Endodermal cell (in vitro differentiated cells): ENCODE results near the gene B4GALNT3. TPM values are rescaled to one million over a fixed set of nuclear protein-coding genes. Genes with fewer than 3 reads are reported as not detected.

ENCODE experiments used
- DNase-seq: peaks from one replicate; pipeline ENCODE4 v3.0.0-alpha.2; 2017
- H3K27ac ChIP-seq: 2 replicates; pipeline ENCODE4 v1.5.1; 2013; ENCODE audit warnings: mild to moderate bottlenecking, low read depth, low read length, moderate library complexity
- H3K27me3 ChIP-seq: 2 replicates; pipeline ENCODE4 v1.6.1; 2013; ENCODE audit warnings: mild to moderate bottlenecking, low read length, moderate library complexity; ENCODE audit not compliant: insufficient read depth, control insufficient read depth, poor library complexity, severe bottlenecking
- H3K36me3 ChIP-seq: 2 replicates; pipeline ENCODE4 v1.7.0; 2013; ENCODE audit warnings: mild to moderate bottlenecking, low read length, moderate library complexity; ENCODE audit not compliant: control insufficient read depth, insufficient read depth
- H3K4me1 ChIP-seq: one replicate; pipeline ENCODE4 v1.7.0; 2013; ENCODE audit warnings: low read length; ENCODE audit not compliant: control insufficient read depth, insufficient read depth
- H3K4me3 ChIP-seq: 2 replicates; pipeline ENCODE4 v1.5.1; 2013; ENCODE audit warnings: mild to moderate bottlenecking, low read length, moderate library complexity
- H3K9ac ChIP-seq: 2 replicates; pipeline ENCODE4 v1.6.1; 2013; ENCODE audit warnings: mild to moderate bottlenecking, low read length, moderate library complexity; ENCODE audit not compliant: poor library complexity, severe bottlenecking; ENCODE audit errors: extremely low read depth
- H3K9me3 ChIP-seq: 2 replicates; pipeline ENCODE4 v1.6.1; 2013; ENCODE audit warnings: mild to moderate bottlenecking, low read length, moderate library complexity; ENCODE audit not compliant: control insufficient read depth
- H3K27ac Mint-ChIP-seq: 2 replicates; pipeline ENCODE4 v1.8.0; 2020; ENCODE audit warnings: mixed read lengths
- H3K27me3 Mint-ChIP-seq: 2 replicates; pipeline ENCODE4 v1.8.0; 2021; ENCODE audit warnings: mild to moderate bottlenecking, mixed read lengths; ENCODE audit not compliant: insufficient read depth
- H3K36me3 Mint-ChIP-seq: 2 replicates; pipeline ENCODE4 v1.8.0; 2020; ENCODE audit warnings: low read depth, mixed read lengths
- H3K4me1 Mint-ChIP-seq: 2 replicates; pipeline ENCODE4 v1.8.0; 2020; ENCODE audit warnings: mixed read lengths
- H3K4me3 Mint-ChIP-seq: 2 replicates; pipeline ENCODE4 v1.8.0; 2020; ENCODE audit warnings: mild to moderate bottlenecking, moderate library complexity, mixed read lengths
- H3K9me3 Mint-ChIP-seq: 2 replicates; pipeline ENCODE4 v1.8.0; 2020; ENCODE audit warnings: mild to moderate bottlenecking, mixed read lengths
- CTCF ChIP-seq: fragments of 200-600 bp; sonication (generic); conservative IDR thresholded peaks from 2 replicates; pipeline ENCODE4 v1.5.0; 2021; ENCODE audit warnings: antibody characterized with exemption, mild to moderate bottlenecking
- WGBS, 2 experiments: methylation state at CpG; one replicate each; pipeline versions ENCODE4 v1.1.5 to v1.1.7; 2013; ENCODE audit warnings: missing lambda C conversion rate in 2 of 2, mixed read lengths in 1 of 2; ENCODE audit not compliant: insufficient coverage in 1 of 2, insufficient read length in 1 of 2; 5-methylcytosine and 5-hydroxymethylcytosine counted together
- total RNA-seq, 2 donors: library from RNA; stranded (reverse); fragmentation: NEBNext Ultra II Directional in 1 of 2; extraction: Animal tissue kit (Norgen Biotek cat#: 25700) in 1 of 2; gene quantifications; 2 replicates in 1 of 2; 3 replicates in 1 of 2; pipeline ENCODE4 v1.2.1, GENCODE V29; 2021

B4GALNT3 gene
- total RNA-seq, 2 donors from 2014 or later: 61.5 to 155 TPM

GRCh38 chr12:454833-455232 is 4.9 kb upstream of the B4GALNT3 start:
- H3K9ac ChIP-seq: no peak overlapping the region
- peaks cover 28% of the 10 kb centered on the region for H3K4me1 Mint-ChIP-seq
- H3K4me3 ChIP-seq: no peak overlapping the region
- peaks cover 2% of the 10 kb centered on the region for H3K36me3 Mint-ChIP-seq
- H3K27ac Mint-ChIP-seq: no peak overlapping the region
- no peaks in the 10 kb centered on the region for H3K36me3 ChIP-seq
- H3K9me3 ChIP-seq: peaks cover 8% of the 10 kb centered on the region
- 82% methylated on average over 1 of the region's 1 CpG; no CpG with 5 or more reads in 1 of the 2 experiments for WGBS, 2 experiments
- peaks cover 24% of the 10 kb centered on the region for H3K9me3 Mint-ChIP-seq
- peaks cover 13% of the 10 kb centered on the region for H3K27me3 ChIP-seq
- no peak overlapping the region for H3K27ac ChIP-seq
- peaks cover 32% of the 10 kb centered on the region for H3K27me3 Mint-ChIP-seq
- H3K4me3 Mint-ChIP-seq: no peak overlapping the region
- peaks cover 6% of the 10 kb centered on the region for H3K4me1 ChIP-seq
- no peak for TF ChIP-seq CTCF
- no peak for DNase-seq

- H3K36me3 Mint-ChIP-seq: peaks cover 2% of the 10 kb centered on the region
- no peaks in the 10 kb centered on the region for H3K36me3 ChIP-seq
- no peak for TF ChIP-seq CTCF
- peaks cover 6% of the 10 kb centered on the region for H3K4me1 ChIP-seq
- peaks cover 8% of the 10 kb centered on the region for H3K9me3 ChIP-seq
- H3K4me1 Mint-ChIP-seq: peaks cover 19% of the 10 kb centered on the region
- no peak overlapping the region for H3K9ac ChIP-seq
- no peak overlapping the region for H3K27ac Mint-ChIP-seq
- peaks cover 24% of the 10 kb centered on the region for H3K9me3 Mint-ChIP-seq
- H3K27me3 Mint-ChIP-seq: peaks cover 32% of the 10 kb centered on the region
- H3K4me3 Mint-ChIP-seq: no peak overlapping the region
- no peak for DNase-seq
- peaks cover 13% of the 10 kb centered on the region for H3K27me3 ChIP-seq
- no peak overlapping the region for H3K27ac ChIP-seq
- 77% methylated on average over 2 of the region's 2 CpGs for WGBS, 2 experiments
- H3K4me3 ChIP-seq: no peak overlapping the region
Observed at GRCh38 chr12:455821-456220, 3.9 kb upstream of the B4GALNT3 start.

GRCh38 chr12:457676-458075 is 2.1 kb upstream of the B4GALNT3 start:
- H3K4me3 ChIP-seq: no peak overlapping the region
- no peak for TF ChIP-seq CTCF
- H3K4me3 Mint-ChIP-seq: no peak overlapping the region

More at GRCh38 chr12:457676-458075, 2.1 kb upstream of the B4GALNT3 start:
- H3K9me3 ChIP-seq: peaks cover 3% of the 10 kb centered on the region
- H3K4me1 ChIP-seq: peaks cover 5% of the 10 kb centered on the region
- Mint-ChIP-seq H3K27ac (no peak overlapping the region), H3K9me3 (peaks cover 12% of the 10 kb centered on the region), H3K36me3 (peaks cover 8% of the 10 kb centered on the region), H3K4me1 (peaks cover 29% of the 10 kb centered on the region), H3K27me3 (peaks cover 37% of the 10 kb centered on the region)
- DNase-seq: no peak
- WGBS, 2 experiments: 92 to 96% methylated on average over 3 to 4 of the region's 4 CpGs
- H3K27ac ChIP-seq: no peak overlapping the region
- H3K9ac ChIP-seq: no peak overlapping the region
- no peaks in the 10 kb centered on the region for H3K36me3 ChIP-seq
- H3K27me3 ChIP-seq: peaks cover 13% of the 10 kb centered on the region
